Measurements from ENCODE around the gene MRPL57.

DNA sequence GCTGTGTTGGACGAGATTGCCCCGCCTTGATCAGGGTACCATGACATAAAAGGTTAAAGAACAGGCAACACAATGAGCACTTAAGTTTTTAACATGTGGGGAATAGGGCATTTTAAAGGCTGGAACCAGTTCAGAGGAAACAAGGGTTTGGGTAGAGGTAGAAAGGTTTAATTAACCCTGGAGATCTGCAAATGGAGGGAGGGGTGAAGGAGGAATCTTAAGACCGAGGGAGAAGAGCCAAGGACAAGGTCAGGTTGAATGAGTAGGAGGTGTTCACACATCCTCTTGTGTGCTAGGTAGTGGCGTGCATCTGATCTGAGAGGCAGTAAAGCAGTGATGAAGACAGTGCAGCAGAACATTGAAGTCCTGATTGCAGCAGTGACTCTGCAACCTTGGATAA, 28.6 kb upstream of the MRPL57 start:
- TF ChIP-seq, protein P1, sequence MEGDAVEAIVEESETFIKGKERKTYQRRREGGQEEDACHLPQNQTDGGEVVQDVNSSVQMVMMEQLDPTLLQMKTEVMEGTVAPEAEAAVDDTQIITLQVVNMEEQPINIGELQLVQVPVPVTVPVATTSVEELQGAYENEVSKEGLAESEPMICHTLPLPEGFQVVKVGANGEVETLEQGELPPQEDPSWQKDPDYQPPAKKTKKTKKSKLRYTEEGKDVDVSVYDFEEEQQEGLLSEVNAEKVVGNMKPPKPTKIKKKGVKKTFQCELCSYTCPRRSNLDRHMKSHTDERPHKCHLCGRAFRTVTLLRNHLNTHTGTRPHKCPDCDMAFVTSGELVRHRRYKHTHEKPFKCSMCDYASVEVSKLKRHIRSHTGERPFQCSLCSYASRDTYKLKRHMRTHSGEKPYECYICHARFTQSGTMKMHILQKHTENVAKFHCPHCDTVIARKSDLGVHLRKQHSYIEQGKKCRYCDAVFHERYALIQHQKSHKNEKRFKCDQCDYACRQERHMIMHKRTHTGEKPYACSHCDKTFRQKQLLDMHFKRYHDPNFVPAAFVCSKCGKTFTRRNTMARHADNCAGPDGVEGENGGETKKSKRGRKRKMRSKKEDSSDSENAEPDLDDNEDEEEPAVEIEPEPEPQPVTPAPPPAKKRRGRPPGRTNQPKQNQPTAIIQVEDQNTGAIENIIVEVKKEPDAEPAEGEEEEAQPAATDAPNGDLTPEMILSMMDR (IDR thresholded peaks at IDR 0.05) = no peak
- no peak for TF ChIP-seq POLR2A (IDR thresholded peaks at IDR 0.05; ENCODE audit: low read depth)
- TF ChIP-seq POLR2AphosphoS5 (IDR thresholded peaks at IDR 0.05) = no peak

All from esophagus muscularis mucosa (tissue), 3 donors.